HG02642 (cell line): ENCODE measurements around the gene CLCN1.
"Not testable (repeated sequence)": the region's sequence is repeated elsewhere in the genome, so short reads cannot be mapped to it uniquely, and the experiment has no call there.

ENCODE experiments used
- ATAC-seq: cut with Tn5 transposase; IDR thresholded peaks from one replicate; pipeline ENCODE4 v1.9.1; 2021; ENCODE audit warnings: mild to moderate bottlenecking; ENCODE audit not compliant: unreplicated experiment, poor library complexity

The CLCN1 gene

DNA sequence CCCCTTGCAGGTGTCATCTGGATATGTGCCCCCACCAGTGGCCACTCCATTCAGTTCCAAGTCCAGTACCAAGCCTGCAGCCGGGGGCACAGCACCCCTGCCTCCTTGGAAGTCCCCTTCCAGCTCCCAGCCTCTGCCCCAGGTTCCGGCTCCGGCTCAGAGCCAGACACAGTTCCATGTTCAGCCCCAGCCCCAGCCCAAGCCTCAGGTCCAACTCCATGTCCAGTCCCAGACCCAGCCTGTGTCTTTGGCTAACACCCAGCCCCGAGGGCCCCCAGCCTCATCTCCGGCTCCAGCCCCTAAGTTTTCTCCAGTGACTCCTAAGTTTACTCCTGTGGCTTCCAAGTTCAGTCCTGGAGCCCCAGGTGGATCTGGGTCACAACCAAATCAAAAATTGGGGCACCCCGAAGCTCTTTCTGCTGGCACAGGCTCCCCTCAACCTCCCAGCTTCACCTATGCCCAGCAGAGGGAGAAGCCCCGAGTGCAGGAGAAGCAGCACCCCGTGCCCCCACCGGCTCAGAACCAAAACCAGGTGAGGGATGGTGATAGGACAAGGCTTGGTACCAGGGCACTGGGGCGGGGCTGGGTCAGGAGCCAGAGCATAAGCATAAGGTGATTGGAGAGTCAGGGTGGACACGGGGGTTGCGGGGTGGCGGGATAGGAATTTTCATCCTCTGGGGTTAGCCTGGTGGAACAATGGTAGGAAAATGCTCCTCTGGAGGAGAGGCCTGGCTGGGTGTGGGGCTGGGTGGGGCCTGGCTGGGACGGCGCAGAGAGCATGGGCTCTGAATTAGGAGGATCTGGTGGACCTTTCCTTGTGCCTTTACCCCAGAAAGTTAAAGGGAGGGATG, 67.1 kb downstream of the CLCN1 start:
- no peak for ATAC-seq

DNA sequence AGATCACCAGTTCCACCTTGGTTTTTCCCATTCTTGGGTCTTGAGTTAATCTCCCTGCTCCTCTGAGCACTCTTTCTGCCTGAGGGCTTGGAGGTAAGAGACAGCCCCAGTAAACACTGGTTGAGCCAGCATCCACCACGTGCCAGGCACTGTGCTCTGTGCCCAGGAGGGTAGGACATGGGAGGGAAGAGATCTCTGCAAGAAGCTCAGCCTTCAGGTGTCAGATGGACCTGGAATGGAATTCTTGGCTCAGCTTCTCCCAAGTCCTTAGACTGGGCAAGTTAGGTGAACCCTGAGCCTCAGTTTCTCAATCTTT, 67.7 kb downstream of the CLCN1 start:
- ATAC-seq = no peak

DNA sequence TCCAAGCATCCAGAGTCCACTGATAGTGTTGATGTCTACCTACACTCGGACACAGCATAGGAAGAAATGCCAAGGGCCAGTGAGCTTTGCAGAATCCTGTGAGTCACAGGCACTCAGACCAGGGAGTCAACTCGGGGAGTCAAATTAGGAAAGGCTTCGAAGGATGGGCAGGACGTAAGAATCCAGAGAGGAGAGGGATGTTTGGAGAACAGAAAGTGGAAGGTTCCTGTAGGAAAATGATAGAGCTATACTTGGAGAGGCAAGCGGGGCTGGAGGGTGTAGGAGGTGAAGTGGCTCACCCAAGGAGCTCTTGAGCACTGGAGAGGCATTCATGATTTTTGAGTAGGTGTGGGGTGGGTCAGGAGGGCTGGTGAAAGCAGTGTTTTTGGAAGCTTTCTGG, 68.2 kb downstream of the CLCN1 start:
- ATAC-seq = no peak

DNA sequence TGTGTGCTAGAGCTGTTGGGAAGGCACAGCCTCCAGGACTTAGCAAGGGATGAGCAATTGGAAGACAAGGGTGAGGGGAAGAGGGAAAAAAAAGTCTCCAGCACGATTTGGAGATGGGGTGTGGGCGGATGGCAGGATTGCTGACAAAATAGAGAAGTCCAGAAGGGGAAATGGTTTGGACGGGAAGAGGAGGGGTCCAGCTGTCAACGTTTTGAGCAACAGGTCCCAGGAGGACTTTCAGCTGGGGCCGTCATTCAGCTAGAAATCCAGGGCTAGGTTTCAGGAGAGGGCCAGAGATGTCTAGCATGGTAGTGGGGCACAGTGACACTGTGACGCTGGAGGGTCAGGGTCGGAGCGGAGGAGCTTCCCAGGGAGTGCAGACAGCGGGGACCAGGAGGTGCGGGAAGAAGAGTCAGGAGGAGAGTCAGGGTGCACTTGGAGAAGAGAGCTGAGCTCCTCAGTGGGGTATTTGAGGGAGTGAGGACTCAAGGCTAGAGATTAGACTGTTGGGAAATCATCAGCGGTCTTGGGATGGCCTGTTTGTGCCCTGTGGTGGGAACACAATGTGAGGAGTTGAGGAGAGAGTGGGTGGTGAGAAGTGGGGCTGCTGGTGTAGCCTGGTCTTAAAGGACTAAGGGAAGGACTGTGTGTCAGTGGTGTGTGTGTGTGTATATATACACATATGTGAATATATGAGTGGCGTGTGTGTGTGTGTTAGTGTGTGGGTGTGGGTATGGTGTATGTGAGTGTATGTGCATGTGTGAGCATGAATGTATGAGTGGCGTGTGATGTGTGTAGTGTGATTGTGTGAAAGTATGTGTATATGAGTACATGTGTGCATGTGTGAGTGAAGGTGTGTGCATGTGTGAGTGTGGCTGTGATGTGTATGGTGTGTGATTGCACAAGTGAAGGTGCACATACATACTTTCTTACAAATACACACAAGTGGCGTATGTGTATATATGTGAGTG, 69.0 kb downstream of the CLCN1 start:
- no peak for ATAC-seq

DNA sequence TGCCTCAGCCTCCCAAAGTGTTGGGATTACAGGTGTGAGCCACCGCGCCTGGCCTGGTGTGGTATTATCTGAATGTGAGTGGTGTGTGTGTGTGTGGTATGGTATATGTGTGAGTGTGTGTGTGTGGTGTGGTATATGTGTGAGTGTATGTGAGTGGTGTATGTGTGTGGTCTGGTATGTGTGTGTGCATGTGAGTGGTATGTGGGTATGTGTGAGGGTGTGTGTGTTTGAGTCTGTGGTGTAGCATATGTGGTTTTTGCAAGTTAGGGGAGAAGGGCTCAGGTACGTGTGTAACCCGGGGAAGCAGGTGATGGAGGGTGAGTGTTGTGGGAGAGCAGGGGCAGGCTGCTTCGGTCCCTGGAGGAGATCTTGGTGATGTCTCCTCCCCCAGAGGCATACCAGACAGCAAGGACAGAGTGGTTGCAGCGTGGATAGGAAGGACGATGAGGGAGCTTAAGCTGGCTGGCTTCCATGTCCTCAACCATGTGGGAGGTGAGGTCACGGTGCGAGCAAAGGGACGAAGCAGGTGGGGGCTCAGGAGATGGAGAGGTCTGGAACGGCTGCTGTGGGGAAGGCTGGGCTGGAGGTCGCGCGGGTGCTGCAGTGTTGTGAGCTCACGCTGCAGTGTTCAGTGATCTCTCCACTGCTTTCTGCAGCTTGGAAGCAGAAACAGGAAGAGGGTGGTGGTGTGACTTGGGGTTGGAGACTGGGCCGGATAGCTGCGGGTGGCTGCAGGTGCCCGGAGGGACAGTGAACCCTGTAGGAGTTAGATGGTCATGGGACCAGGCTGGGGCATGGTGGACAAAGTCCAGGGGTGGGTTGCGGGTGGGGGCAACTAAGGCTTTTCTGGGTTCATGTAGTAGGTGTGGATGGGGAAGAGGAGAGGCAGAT, 70.2 kb downstream of the CLCN1 start:
- no peak for ATAC-seq

DNA sequence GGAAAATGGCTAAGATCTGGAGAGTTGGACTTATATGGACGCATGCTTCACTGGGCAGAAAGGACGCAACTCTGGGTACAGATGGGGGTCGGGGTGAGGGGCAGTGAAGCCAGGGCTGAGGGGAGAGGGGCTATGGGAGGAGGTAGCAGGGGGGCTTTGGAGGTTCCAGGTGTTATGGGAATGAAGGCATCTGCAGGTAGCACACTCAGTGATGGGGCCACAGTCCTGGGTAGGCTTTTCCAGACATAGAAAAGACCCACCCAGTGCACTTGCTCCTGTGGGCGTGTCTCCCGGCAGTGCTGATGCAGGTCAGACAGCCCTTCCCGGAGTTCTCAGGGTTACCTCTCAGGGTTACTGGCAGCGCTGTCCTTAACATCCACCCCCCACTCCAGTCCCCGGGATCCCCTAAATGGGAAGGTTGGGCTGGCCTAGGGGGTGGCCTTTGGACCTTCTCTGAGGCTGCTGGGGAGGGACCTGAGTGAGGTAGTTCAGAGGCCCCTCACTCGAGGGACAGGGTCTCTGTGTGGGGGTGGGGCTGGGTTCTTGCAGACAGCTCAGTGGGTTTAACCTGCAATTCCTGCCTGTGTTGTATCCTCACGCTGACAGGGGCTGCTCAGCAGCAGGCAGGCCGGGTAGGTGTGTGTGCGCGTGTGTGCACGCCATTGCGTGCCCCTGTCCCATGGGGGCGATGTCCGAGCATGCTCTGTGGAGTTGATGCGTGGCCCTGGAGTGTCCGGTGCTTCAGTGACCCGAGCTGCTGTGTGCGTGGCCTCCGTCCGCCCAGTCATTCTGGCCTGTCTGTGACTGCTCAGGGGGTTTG, 71.5 kb downstream of the CLCN1 start:
- ATAC-seq = no peak

DNA sequence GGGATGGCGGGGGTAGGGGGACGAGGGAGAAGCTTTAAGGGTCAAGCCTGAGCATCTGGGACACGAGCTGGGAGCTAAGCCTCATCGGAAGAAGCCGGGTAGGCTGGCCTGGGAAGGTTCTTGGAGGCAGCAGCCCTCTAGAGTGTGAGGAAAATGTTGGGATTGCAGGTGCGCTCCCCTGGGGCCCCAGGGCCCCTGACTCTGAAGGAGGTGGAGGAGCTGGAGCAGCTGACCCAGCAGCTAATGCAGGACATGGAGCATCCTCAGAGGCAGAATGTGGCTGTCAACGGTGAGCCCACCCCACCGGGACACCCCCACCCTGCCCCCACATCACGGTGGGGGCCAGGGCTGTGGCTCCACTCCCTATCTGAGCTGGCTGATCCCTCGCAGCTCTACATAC, 72.1 kb downstream of the CLCN1 start:
- ATAC-seq = no peak

DNA sequence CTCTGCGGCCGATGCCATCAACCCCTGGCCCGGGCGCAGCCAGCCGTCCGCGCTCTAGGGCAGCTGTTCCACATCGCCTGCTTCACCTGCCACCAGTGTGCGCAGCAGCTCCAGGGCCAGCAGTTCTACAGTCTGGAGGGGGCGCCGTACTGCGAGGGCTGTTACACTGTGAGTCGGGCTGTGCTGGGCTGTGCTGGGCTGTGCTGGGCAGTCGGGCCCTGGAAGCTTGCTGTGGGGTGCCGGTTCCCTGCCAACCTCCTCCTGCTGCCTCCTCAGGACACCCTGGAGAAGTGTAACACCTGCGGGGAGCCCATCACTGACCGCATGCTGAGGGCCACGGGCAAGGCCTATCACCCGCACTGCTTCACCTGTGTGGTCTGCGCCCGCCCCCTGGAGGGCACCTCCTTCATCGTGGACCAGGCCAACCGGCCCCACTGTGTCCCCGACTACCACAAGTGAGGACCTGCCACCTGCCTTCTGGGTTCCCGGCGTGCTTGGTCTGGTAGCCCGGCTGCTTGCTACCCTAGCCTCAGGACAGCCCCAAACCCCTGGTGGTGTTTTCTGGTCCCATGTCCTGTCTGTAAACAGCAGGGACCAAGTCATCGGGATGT, 72.7 kb downstream of the CLCN1 start:
- ATAC-seq = no peak

DNA sequence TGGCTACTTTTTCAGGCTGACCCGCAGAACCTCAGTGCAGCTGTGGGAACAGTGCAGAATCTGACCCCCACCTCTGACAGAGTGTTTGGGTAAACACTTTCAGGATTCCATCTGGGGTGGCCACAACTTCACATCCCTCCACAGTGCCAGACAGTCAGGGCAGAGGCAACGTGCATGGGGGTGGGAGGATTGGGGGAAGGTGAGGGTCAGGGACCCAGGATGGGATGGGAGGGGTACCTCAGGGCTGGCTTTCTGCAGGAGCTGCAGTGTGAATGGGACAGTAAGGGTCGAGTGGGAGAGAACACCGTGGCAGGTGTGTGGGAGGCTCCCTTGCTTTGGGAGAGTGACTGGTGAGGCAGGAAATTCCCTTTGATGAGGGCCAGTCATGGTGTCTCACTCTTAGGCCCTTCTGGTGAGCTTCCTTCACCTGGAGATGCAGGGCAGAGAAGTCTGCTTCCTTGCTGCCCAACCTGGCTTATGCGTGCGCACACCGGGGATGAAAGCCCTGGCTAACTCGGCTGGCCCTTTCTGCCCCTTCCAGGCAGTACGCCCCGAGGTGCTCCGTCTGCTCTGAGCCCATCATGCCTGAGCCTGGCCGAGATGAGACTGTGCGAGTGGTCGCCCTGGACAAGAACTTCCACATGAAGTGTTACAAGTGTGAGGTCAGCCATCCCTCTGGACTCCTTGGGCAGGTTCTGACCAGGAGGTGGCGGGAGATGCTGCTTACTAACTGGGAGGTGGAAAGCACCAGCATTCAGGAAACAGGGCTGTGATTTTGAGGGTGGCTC, 73.6 kb downstream of the CLCN1 start:
- no peak for ATAC-seq

DNA sequence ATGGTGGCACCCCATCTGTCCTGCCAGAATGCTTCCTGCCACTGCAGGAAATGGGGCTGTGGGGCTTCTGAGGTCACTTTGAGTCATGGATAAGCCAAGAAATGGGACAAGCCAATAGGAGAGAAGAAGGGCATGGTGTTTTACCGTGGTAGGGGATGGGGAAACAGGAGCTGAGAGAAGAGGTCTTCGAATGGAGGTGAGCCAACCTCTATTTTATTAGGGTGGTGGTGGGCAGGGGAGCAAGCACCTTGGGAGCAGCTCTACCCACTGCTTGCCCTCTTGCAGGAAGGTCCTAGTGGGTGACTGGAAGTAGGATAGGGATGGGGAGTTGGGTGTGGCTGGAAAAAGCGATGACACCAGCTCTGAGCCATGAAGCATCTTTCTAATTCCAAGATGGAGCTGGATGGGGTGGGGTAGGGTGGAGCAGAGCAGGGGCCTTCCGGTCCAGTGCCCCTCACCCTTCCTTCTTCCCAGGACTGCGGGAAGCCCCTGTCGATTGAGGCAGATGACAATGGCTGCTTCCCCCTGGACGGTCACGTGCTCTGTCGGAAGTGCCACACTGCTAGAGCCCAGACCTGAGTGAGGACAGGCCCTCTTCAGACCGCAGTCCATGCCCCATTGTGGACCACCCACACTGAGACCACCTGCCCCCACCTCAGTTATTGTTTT, 74.3 kb downstream of the CLCN1 start:
- no peak for ATAC-seq

DNA sequence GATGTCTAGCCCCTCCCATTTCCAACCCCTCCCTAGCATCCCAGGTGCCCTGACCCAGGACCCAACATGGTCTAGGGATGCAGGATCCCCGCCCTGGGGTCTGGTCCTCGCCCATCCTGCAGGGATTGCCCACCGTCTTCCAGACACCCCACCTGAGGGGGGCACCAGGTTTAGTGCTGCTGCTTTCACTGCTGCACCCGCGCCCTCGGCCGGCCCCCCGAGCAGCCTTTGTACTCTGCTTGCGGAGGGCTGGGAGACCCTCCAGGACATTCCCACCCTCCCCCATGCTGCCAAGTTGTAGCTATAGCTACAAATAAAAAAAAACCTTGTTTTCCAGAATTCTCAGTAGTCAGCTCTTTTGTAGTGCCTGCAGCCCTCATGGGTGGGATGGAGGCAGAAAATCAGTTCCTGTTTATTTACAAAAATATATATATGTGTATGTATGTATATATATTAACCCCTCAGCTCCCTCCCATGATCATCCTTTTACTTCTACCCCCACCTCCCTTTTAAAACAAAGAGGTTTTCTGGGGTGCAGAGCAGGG, 74.9 kb downstream of the CLCN1 start:
- ATAC-seq = no peak

DNA sequence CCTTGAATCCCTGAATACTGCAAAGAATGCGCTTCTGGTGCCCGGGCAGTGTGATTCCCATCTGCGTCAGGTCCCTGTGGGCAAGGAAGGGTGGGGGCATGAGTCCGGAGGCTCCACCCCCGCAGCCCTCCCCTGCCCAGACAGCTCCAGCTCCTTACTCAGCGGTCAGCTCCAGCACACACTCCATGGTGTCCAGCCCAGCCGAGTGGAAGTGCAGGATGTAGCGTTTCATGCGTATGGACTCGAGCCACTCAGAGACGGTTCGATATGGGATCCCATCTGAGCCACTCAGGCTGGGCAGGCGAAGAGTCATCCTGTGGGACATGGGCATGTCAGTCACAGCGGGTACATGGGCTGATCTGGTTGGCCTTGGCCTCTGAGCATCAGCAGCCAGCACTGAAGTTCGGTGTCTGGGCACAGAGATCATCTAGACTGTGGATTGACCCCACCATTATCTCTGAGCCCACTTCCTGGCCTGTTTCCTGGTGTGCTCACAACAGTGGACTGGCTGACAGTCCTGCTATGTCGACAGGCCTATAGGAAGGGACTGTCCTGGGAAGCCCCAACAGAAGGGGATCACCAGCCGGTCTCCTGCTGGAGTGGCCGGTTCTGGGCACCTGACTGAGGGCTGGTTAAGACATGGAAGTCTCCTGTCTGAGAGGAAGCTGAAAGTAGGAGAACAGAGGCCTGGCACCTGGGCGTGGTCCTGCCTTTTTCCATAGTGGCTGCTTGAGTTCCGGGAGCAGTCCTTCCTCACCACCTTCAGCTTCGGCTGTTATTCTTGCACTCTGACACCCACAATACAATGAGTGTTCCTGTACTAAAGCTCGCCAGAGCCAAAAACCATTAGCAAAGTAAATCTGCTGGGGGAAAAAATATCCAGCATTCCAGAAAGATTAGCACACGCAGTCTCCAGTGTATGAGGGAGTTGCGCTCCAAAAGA, 75.8 kb downstream of the CLCN1 start:
- ATAC-seq = no peak

DNA sequence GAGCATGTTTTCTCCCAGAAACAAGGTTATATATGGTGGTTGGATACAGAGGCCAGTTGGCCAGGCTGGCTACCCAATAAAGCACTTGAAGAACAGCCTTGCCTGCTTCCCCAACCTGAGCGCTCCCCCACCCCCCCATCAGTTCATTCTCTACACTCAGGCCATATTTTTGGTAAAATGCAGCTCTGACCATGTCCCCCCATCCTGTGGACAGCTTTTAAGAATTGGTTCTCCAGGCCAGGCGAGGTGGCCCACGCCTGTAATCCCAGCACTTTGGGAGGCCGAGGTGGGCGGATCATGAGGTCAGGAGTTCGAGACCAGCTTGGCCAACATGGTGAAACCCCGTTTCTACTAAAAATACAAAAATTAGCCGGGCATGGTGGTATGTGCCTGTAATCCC, 76.5 kb downstream of the CLCN1 start:
- not testable (repeated sequence) for ATAC-seq

DNA sequence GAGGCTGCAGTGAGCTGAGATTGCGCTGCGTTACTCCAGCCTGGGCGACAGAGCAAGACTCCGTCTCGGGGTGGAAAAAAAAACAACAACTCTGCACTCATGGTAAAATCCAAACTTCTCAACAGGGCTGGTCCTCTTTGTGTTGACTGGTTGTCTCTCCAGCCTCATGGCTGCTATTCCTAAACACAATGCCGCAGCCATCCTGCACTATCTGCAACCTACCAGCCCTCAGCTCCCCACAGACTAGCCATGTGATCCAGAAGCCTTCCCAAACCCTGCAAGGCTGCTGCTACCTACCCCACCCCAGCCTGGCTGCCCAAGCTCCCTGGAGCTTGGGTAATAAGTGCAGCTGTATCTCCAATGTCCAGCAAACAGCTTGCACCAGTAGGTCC, 77.0 kb downstream of the CLCN1 start:
- no peak for ATAC-seq

DNA sequence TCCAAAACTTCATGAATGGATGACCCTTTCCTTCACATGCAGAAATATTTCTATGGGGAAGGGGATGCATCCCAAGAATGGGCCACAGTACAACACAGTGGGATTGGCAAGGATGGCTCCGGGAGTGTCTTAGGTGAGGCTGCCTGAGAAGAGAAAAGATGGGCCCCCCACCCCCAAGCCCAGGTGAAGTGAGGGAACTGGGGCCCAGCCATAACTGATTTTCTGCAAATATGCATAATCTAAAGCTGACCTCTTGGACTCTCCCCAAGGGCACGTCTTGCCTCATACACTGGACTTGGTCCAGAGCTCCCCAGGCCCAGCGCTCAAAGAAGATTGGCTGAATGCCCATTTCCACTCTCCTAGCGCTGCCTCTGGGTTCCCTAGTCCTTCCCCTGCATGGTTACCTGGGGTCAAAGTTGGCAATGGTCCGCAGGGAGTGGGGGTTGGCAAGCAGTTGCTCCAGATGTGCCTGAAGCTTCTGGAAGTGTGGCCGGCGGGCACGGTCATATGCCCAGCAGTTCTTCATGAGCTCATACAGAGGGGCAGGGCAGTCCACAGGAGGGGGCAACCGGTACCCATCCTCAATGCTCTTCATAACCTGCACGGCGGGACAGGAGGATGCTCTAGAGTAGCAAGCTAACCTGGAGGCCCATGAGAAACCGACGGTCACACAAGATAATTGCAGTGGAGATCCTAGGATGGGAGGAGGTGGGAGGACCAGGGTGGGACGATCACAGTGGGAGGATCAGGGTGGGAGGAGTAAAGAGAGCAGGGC, 77.5 kb downstream of the CLCN1 start:
- no peak for ATAC-seq

DNA sequence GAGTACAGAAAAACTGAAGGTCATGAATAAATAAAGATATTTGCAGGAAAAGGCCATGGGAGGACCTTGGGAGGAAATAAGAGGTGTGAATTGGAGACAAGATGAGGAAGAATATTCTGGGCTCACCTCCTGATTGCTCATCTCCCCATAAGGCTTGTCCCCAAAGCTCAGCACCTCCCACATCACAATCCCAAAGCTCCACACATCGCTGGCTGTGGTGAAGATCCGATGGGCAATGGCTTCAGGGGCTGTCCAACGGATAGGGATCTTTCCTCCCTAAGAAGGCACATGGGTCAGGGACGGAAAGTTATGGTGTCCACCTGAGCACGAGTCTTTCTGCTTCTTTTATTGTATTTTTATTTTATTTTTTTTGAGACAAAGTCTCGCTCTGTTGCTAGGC, 78.2 kb downstream of the CLCN1 start:
- no peak for ATAC-seq
